Pancreas (tissue), 10 donors: Measurements from ENCODE around the gene NFIL3. TPM values are rescaled to one million over a fixed set of nuclear protein-coding genes. Genes with fewer than 3 reads are reported as not detected.
A peak's percentile ranks its signal among the peaks of the same experiment; 100 is the strongest.

ENCODE experiments used
- ATAC-seq, 4 donors: fragments of 200-7000 bp; cut with Tn5 transposase; one replicate each; pipeline versions ENCODE4 v1.8.0 to v1.9.1; 2020; ENCODE audit warnings: mild to moderate bottlenecking in 4 of 4, moderate library complexity in 4 of 4
- DNase-seq, 6 donors: peaks; one replicate each; pipeline ENCODE4 v3.0.0-alpha.2; 2020
- FAIRE-seq: peaks from 2 replicates; lab custom pipeline; 2012; peaks lifted over from hg19 to GRCh38; lab: Jason Lieb, UNC
- H3K27ac ChIP-seq, 4 donors: fragments of 200-600 bp; sonication (generic); 1 replicate in 3 of 4; 2 replicates in 1 of 4; pipeline versions ENCODE4 v1.5.0 to v1.8.0; 2020
- H3K27me3 ChIP-seq, 4 donors: fragments of 200-600 bp; one replicate each; pipeline ENCODE4 v1.8.0; 2021
- H3K36me3 ChIP-seq, 3 donors: fragments of 200-600 bp; sonication (generic) in 1 of 3; one replicate each; pipeline versions ENCODE4 v1.5.0 to v1.8.0; 2020 to 2021
- H3K4me1 ChIP-seq, 3 donors: fragments of 200-600 bp; one replicate each; pipeline ENCODE4 v1.8.0; 2021
- H3K4me3 ChIP-seq, 4 donors: fragments of 200-600 bp; sonication (generic) in 2 of 4; one replicate each; pipeline versions ENCODE4 v1.5.0 to v1.8.0; 2020 to 2021
- H3K9me3 ChIP-seq, 4 donors: fragments of 200-600 bp; one replicate each; pipeline ENCODE4 v1.8.0; 2021
- WGBS, 2 donors: extraction: QIAGEN DNeasy Blood & Tissue Kit; methylation state at CpG; one replicate each; pipeline ENCODE4 v1.1.7; 2013; 5-methylcytosine and 5-hydroxymethylcytosine counted together
- intact Hi-C, 3 donors: fragments of 100-400 bp; cut with DNase I; formaldehyde crosslinking; loops; one replicate each; pipeline versions ENCODE4 v1.11.1 to v1.14.2; 2022
- polyA plus RNA-seq, 2 donors: library from polyadenylated mRNA; stranded (reverse); fragments of 200-250 nt; gene quantifications; one replicate each; pipeline ENCODE4 v1.2.3, GENCODE V29; 2013
- total RNA-seq, 6 donors: library from RNA; stranded (reverse); fragmentation: NEBNext Ultra II Directional in 4 of 6; extraction: Animal tissue kit (Norgen Biotek cat#: 25700) in 4 of 6; gene quantifications; one replicate each; pipeline versions ENCODE4 v1.2.1 to v1.2.4, GENCODE V29; 2021 to 2023
- TF ChIP-seq, protein P1 (sequence below), 4 donors: fragments of 200-600 bp; sonication (generic) in 3 of 4; IDR thresholded peaks; one replicate each; pipeline versions ENCODE4 v1.5.0 to v1.8.0; 2021; ENCODE audit warnings: antibody characterized with exemption in 4 of 4
- donor health status: healthy with polysubstance abuse.
- donor health status: DM: no; HTN: no; CAD: no; lungs with moderate emphysema.
- donor health status: DM: no; HTN: no; CAD: no.
- donor health status: control.
- donor health status: control.
- donor health status: Bipolar disorder and iron deficiency.
- donor health status: DM: yes; HTN: yes; CAD: no.
- donor health status: DM: no; HTN: no; CAD: no.
- donor health status: DM: no; HTN: no; CAD: no.
- donor health status: DM: yes; HTN: yes; CAD: no.

The NFIL3 gene
- total and polyA plus RNA-seq, 8 donors, result 6.0 to 24.4 (median 10.8) TPM

DNA sequence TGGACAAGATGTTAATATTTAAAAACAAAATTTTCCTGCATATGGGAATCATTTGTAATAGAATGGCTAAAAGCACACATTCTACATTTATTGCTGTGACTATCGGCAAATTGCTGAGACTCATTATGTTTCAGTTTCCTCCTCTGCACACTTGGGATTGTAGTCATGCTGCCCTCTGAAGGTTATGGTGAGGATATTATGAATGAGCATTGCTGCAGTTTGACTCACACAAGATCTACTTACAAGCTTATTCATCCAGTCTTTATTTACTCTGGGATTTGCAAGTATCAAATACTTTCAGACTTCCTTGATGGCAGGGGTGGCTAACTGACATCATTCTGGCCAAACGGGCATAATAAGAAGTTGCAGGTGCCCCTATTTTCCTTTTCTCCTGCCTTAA lies 9.5 kb upstream of the NFIL3 start:
- 18 to 24% methylated on average over 2 of the region's 2 CpGs for WGBS, 2 donors
- FAIRE-seq (peak; percentile 34), ATAC-seq (peak; percentile 86 to 99 (median 96)), DNase-seq (peak in 1 of 6 donors; percentile 23)
- Histone ChIP-seq H3K4me3 (no peak overlapping the region), H3K36me3 (no peaks in the 10 kb centered on the region), H3K27me3 (no peaks in the 10 kb centered on the region), H3K4me1 (no peaks in the 10 kb centered on the region), H3K27ac (no peak overlapping the region), H3K9me3 (no peaks in the 10 kb centered on the region)
- intact Hi-C loops, result loop anchor here in 2 of 3 donors (5.0 to 10.0 kb wide), 5 partner anchors 252 to 518 kb away; no protein-coding TSS in a partner anchor
- TF ChIP-seq, protein P1, sequence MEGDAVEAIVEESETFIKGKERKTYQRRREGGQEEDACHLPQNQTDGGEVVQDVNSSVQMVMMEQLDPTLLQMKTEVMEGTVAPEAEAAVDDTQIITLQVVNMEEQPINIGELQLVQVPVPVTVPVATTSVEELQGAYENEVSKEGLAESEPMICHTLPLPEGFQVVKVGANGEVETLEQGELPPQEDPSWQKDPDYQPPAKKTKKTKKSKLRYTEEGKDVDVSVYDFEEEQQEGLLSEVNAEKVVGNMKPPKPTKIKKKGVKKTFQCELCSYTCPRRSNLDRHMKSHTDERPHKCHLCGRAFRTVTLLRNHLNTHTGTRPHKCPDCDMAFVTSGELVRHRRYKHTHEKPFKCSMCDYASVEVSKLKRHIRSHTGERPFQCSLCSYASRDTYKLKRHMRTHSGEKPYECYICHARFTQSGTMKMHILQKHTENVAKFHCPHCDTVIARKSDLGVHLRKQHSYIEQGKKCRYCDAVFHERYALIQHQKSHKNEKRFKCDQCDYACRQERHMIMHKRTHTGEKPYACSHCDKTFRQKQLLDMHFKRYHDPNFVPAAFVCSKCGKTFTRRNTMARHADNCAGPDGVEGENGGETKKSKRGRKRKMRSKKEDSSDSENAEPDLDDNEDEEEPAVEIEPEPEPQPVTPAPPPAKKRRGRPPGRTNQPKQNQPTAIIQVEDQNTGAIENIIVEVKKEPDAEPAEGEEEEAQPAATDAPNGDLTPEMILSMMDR (IDR thresholded peaks at IDR 0.05), result peak in 3 of 4 donors; percentile 22 to 24 (median 24)

DNA sequence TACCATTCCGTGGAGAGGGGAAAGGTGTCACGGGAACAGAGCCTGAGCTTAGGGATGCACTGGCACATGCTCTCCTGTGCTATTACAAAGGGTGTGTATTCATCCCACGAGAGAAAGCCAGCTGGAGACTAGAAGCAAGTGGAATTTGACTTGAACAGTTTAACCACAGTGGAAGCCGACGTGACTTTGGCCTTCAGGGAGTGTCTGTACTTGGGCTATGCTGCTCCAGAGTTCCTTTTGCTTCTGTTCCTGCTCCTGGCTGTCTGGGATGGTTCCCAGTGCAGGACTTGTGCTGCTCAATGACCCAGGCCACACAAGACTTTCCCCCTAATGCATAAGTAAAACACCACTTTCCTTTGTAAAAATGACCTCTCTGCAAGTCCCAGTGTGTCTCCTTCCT lies 7.9 kb upstream of the NFIL3 start:
- Histone ChIP-seq H3K4me1 (no peaks in the 10 kb centered on the region), H3K36me3 (no peaks in the 10 kb centered on the region), H3K9me3 (no peaks in the 10 kb centered on the region), H3K27ac (no peak overlapping the region), H3K4me3 (no peak overlapping the region), H3K27me3 (no peaks in the 10 kb centered on the region)
- FAIRE-seq, result no peak
- no peak for DNase-seq
- WGBS, 2 donors, result 71 to 79% methylated on average over 5 of the region's 5 CpGs
- no peak for ATAC-seq
- intact Hi-C loops, result loop anchor here in 2 of 3 donors (5.0 to 10.0 kb wide), 5 partner anchors 253 to 517 kb away; no protein-coding TSS in a partner anchor
- TF ChIP-seq, protein P1 (IDR thresholded peaks at IDR 0.05), result no peak

DNA sequence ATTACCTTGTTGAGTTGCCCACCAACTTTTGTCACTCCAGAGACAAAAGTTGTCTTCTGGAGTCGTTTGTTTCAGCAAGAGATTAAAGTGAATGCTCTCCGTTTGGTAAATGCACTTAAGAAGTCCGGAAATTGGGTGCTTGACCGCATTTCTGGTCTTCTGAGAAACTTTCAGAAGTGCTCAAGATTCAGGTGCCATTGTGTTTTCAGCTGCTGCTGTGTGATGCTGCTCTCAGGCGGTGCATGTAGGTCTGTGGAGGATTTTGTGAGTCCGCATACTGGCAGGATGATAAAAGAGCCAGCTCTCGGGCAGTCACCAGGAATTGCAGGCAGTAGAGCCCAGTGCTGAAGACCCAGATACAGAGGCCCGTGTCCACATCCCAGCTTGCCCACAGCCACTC lies 5.9 kb upstream of the NFIL3 start:
- TF ChIP-seq, protein P1 (IDR thresholded peaks at IDR 0.05), result no peak
- intact Hi-C loops, result loop anchor here in 1 of 3 donors (10.0 kb wide), 1 partner anchor 235 kb away; no protein-coding TSS in a partner anchor
- DNase-seq (no peak), ATAC-seq (no peak), FAIRE-seq (no peak)
- no peaks in the 10 kb centered on the region for H3K9me3 ChIP-seq
- no peak overlapping the region for H3K27ac ChIP-seq
- H3K27me3 ChIP-seq, result no peaks in the 10 kb centered on the region
- WGBS, 2 donors, result 79 to 84% methylated on average over 8 of the region's 8 CpGs
- H3K4me1 ChIP-seq, result peaks cover 0 to 3% (median 0%) of the 10 kb centered on the region in 3 donors
- no peaks in the 10 kb centered on the region for H3K36me3 ChIP-seq
- H3K4me3 ChIP-seq, result no peak overlapping the region

- H3K27me3 ChIP-seq, result no peaks in the 10 kb centered on the region
- ATAC-seq, result no peak
- 59 to 60% methylated on average over 5 of the region's 5 CpGs for WGBS, 2 donors
- H3K36me3 ChIP-seq, result no peaks in the 10 kb centered on the region
- TF ChIP-seq, protein P1 (IDR thresholded peaks at IDR 0.05), result no peak
- H3K9me3 ChIP-seq, result no peaks in the 10 kb centered on the region
- DNase-seq, result no peak
- FAIRE-seq, result no peak
- H3K27ac ChIP-seq, result no peak overlapping the region
- H3K4me1 ChIP-seq, result peaks cover 0 to 3% (median 0%) of the 10 kb centered on the region in 3 donors
- intact Hi-C loops, result loop anchor here in 1 of 3 donors (10.0 kb wide), 1 partner anchor 234 kb away; no protein-coding TSS in a partner anchor
- H3K4me3 ChIP-seq, result no peak overlapping the region
Measured at GRCh38 chr9:91428927-91429351, 5.3 kb upstream of the NFIL3 start.

GRCh38 chr9:91428436-91428835 lies 4.8 kb upstream of the NFIL3 start:
- H3K4me1 ChIP-seq, result peaks cover 0 to 3% (median 0%) of the 10 kb centered on the region in 3 donors
- FAIRE-seq (no peak), DNase-seq (no peak), ATAC-seq (no peak)
- WGBS, 2 donors, result 60 to 75% methylated on average over 2 of the region's 2 CpGs
- no peaks in the 10 kb centered on the region for H3K27me3 ChIP-seq
- H3K4me3 ChIP-seq, result no peak overlapping the region
- no peaks in the 10 kb centered on the region for H3K36me3 ChIP-seq
- intact Hi-C loops, result loop anchor here in 1 of 3 donors (10.0 kb wide), 1 partner anchor 234 kb away; no protein-coding TSS in a partner anchor
- no peaks in the 10 kb centered on the region for H3K9me3 ChIP-seq
- TF ChIP-seq, protein P1 (IDR thresholded peaks at IDR 0.05), result no peak
- peak overlapping the region in 1 of 4 donors; percentile 37 for H3K27ac ChIP-seq
